ENCODE measurements around the gene DOCK11. TPM values are rescaled to one million over a fixed set of nuclear protein-coding genes. Genes with fewer than 3 reads are reported as not detected.
A peak's percentile ranks its signal among the peaks of the same experiment; 100 is the strongest.

Gene DOCK11
- total and polyA plus RNA-seq, 10 of the 15 experiments (the other 5 are each of a cell fraction or from before 2014, with no cell fraction given), result 16.3 to 30.7 (median 19.8) TPM

DNA sequence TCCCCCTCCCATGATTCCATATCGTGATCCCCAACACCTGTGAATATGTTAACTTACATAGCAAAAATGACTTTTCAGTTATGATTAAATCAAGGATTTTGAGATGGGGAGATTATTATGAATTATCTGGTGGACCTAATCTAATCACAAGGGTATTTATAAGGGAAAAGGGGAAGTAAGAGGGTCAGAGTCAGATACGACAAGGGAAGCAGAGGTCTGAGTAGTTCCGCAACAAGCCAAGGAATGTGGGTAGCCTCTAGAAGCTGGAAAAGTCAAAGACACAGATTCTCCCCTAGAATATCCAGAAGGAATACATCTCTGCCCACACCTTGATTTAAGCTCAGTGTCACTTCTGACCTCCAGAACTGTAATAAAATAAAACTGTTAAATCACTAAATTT lies 230.8 kb downstream of the DOCK11 start (continued):
- TF ChIP-seq, protein P1, sequence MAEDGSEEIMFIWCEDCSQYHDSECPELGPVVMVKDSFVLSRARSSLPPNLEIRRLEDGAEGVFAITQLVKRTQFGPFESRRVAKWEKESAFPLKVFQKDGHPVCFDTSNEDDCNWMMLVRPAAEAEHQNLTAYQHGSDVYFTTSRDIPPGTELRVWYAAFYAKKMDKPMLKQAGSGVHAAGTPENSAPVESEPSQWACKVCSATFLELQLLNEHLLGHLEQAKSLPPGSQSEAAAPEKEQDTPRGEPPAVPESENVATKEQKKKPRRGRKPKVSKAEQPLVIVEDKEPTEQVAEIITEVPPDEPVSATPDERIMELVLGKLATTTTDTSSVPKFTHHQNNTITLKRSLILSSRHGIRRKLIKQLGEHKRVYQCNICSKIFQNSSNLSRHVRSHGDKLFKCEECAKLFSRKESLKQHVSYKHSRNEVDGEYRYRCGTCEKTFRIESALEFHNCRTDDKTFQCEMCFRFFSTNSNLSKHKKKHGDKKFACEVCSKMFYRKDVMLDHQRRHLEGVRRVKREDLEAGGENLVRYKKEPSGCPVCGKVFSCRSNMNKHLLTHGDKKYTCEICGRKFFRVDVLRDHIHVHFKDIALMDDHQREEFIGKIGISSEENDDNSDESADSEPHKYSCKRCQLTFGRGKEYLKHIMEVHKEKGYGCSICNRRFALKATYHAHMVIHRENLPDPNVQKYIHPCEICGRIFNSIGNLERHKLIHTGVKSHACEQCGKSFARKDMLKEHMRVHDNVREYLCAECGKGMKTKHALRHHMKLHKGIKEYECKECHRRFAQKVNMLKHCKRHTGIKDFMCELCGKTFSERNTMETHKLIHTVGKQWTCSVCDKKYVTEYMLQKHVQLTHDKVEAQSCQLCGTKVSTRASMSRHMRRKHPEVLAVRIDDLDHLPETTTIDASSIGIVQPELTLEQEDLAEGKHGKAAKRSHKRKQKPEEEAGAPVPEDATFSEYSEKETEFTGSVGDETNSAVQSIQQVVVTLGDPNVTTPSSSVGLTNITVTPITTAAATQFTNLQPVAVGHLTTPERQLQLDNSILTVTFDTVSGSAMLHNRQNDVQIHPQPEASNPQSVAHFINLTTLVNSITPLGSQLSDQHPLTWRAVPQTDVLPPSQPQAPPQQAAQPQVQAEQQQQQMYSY (CRISPR knock-in tag; IDR thresholded peaks at IDR 0.05), result no peak
- TF ChIP-seq HDAC6 (IDR thresholded peaks at IDR 0.05; ENCODE audit: unreplicated experiment) (no peak), BCL3 (IDR thresholded peaks at IDR 0.05; ENCODE audit: borderline replicate concordance, insufficient read depth, low read depth, low read length, poor library complexity, severe bottlenecking) (no peak)

DNA sequence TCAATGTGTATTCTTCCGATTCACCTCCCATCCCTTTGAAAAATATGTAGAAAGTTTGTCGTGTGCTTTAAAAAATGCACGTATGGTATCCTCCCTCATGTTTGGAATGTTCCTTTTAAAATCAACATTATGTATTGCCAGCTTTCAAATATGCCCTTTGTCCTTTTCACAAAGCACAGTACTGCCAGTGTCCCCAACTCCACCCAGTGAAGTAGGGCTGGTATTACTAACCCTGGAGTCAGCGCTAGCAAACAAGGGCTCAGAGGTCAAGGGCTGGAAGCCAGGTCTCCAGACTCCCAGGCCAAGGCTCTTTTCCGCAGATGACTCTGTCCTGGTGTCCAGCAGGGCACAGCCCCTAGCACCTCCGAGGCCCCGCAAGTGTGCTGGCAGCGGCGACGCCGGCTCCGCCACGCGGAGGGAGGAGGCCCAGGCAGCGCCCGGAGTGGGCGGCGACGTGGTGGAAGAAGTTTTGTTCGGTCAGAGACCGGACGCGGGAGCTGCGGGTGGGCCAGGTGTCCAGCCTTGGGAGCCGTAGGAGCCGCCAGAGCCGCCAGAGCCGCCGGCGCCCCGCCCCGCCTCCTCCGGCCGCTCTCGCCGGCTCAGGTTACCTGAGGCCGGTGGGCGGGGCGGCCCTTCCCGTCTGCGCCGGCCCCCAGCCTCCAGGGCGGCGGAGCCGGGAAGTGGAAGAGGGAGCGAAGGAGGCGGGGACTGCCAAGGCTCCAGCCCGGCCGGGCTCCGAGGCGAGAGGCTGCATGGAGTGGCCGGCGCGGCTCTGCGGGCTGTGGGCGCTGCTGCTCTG lies 231.5 kb downstream of the DOCK11 start, which contains the start of gene IL13RA1:
Gene IL13RA1, plus strand, starts transcription at position 720 of the 799 bp plus-strand sequence. Its CDS starts 33 bp downstream, at position 753.
- peak within 1 kb of the TSS; percentile 47; the same call in 1 of the 2 replicates for H2AFZ ChIP-seq (ENCODE audit: control insufficient read depth, low read depth, low read length)
- no peaks in the 10 kb centered on the region for H3K36me3 ChIP-seq (ENCODE audit: control insufficient read depth in 2 of 2, insufficient read depth in 2 of 2, low read length in 1 of 2)
- peak within 1 kb of the TSS; percentile 64 for H3K4me2 ChIP-seq (ENCODE audit: control insufficient read depth, insufficient read depth)
- TF ChIP-seq SMAD5 (IDR thresholded peaks at IDR 0.05; ENCODE audit: low read depth) (no peak), DPF2 (IDR thresholded peaks at IDR 0.05) (0 out of 2 replicates have a peak, but pooled peaks have one; percentile 22), IKZF1 (conservative IDR thresholded peaks at IDR 0.05) (peak; percentile 60)
- TF ChIP-seq, protein P2, sequence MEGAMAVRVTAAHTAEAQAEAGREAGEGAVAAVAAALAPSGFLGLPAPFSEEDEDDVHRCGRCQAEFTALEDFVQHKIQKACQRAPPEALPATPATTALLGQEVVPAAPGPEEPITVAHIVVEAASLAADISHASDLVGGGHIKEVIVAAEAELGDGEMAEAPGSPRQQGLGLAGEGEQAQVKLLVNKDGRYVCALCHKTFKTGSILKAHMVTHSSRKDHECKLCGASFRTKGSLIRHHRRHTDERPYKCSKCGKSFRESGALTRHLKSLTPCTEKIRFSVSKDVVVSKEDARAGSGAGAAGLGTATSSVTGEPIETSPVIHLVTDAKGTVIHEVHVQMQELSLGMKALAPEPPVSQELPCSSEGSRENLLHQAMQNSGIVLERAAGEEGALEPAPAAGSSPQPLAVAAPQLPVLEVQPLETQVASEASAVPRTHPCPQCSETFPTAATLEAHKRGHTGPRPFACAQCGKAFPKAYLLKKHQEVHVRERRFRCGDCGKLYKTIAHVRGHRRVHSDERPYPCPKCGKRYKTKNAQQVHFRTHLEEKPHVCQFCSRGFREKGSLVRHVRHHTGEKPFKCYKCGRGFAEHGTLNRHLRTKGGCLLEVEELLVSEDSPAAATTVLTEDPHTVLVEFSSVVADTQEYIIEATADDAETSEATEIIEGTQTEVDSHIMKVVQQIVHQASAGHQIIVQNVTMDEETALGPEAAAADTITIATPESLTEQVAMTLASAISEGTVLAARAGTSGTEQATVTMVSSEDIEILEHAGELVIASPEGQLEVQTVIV (IDR thresholded peaks at IDR 0.05; ENCODE audit: borderline replicate concordance, partially characterized antibody), result no peak
- H3K9ac ChIP-seq (ENCODE audit: control insufficient read depth, insufficient read depth, low read length), result peak within 1 kb of the TSS; percentile 48; the same call in 1 of the 2 replicates
- WGBS (ENCODE audit: insufficient coverage, insufficient replicate concordance, low lambda C conversion rate, missing lambda C conversion rate), result 48% methylated on average over 42 of the region's 56 CpGs
- ChIA-PET CTCF (no interaction called here), RAD21 (ENCODE audit: unreplicated experiment) (no interaction called here), SMC1A (ENCODE audit: uncharacterized antibody, unreplicated experiment) (interaction anchor here (0.9 to 1.2 kb wide), 2 partner anchors 14 to 51 kb away, joined by 3 read pairs; no protein-coding TSS in a partner anchor), POLR2A (interaction anchor here (1.5 kb wide), 1 partner anchor 10 kb away, joined by 5 read pairs; no protein-coding TSS in a partner anchor)
- no peaks in the 10 kb centered on the region; a peak in 1 of 4 replicates for H3K27me3 ChIP-seq (replicated peaks in 1 of 2; ENCODE audit: control insufficient read depth in 2 of 2, insufficient read depth in 2 of 2, low read length in 1 of 2)
- intact Hi-C loops (cut with micrococcal nuclease; ENCODE audit: unreplicated experiment), result no loop called here
- no TSS peak for BruUV-seq (replicated peaks)
- no peaks in the 10 kb centered on the region for H3K79me2 ChIP-seq (ENCODE audit: control insufficient read depth, insufficient read depth, low read length)
- FAIRE-seq (no peak), ATAC-seq (peak; percentile 73), DNase-seq (ENCODE audit: low read depth, low spot score) (no peak)
- H4K20me1 ChIP-seq (ENCODE audit: control insufficient read depth, insufficient read depth), result no peaks in the 10 kb centered on the region
- H3K4me1 ChIP-seq (ENCODE audit: control insufficient read depth, insufficient read depth, low read length), result peaks cover 8% of the 10 kb centered on the region
- H3K4me3 ChIP-seq, result peak within 1 kb of the TSS; percentile 41; the same call in 1 of the 2 replicates
- no peak within 1 kb of the TSS for H3K27ac ChIP-seq (ENCODE audit: control insufficient read depth, insufficient read depth)
- no peaks in the 10 kb centered on the region for H3K9me3 ChIP-seq (replicated peaks; ENCODE audit: control insufficient read depth, insufficient read depth, low read length)
- in situ Hi-C loops (cut with MboI), result no loop called here
